ENCODE results near the gene NANOGP8.

DNA sequence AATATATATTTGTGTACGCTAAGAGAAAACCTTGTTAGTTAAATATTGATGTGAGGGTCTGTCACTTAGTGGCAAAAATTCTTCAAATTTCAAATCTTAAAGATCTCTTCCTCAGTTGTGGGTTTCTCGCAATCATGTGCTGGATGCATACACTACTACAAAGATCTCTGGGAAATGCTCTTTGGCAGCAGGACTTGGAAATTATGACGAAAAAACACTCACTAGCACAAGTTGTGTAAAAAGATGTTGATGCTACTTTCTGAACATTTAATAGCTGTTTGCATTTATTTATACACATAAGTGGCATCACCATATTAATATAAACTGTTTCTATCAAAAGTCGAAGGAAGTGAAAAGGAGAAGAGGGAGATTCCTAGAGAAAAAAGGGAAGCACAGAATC is 10.8 kb upstream of the NANOGP8 start:
- TF ChIP-seq EZH2 (IDR thresholded peaks at IDR 0.05; ENCODE audit: borderline replicate concordance, low read length): no peak
- TF ChIP-seq, protein P1, sequence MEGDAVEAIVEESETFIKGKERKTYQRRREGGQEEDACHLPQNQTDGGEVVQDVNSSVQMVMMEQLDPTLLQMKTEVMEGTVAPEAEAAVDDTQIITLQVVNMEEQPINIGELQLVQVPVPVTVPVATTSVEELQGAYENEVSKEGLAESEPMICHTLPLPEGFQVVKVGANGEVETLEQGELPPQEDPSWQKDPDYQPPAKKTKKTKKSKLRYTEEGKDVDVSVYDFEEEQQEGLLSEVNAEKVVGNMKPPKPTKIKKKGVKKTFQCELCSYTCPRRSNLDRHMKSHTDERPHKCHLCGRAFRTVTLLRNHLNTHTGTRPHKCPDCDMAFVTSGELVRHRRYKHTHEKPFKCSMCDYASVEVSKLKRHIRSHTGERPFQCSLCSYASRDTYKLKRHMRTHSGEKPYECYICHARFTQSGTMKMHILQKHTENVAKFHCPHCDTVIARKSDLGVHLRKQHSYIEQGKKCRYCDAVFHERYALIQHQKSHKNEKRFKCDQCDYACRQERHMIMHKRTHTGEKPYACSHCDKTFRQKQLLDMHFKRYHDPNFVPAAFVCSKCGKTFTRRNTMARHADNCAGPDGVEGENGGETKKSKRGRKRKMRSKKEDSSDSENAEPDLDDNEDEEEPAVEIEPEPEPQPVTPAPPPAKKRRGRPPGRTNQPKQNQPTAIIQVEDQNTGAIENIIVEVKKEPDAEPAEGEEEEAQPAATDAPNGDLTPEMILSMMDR (IDR thresholded peaks at IDR 0.05; ENCODE audit: low read length): no peak
